ENCODE results near the gene SIGLEC12. TPM values are rescaled to one million over a fixed set of nuclear protein-coding genes. Genes with fewer than 3 reads are reported as not detected.

SIGLEC12 gene
- not detected for polyA plus RNA-seq (2013, experiment 1 of 2)
- not detected for polyA plus RNA-seq (2013, experiment 2 of 2)

- no peak within 1 kb of the TSS for H3K4me3 ChIP-seq (ENCODE audit: low read length in 2 of 2)
- no peak within 1 kb of the TSS for H2BK120ac ChIP-seq (ENCODE audit: low read depth, low read length)
- H3K23ac ChIP-seq (ENCODE audit: low read depth, low read length, poor library complexity): no peak within 1 kb of the TSS
- H2AFZ ChIP-seq (ENCODE audit: low read length): no peak within 1 kb of the TSS
- H4K91ac ChIP-seq (ENCODE audit: low read depth, low read length, poor library complexity): no peak within 1 kb of the TSS
- H3K14ac ChIP-seq (ENCODE audit: low read length): no peak within 1 kb of the TSS
- H2BK12ac ChIP-seq (ENCODE audit: low read length): no peak within 1 kb of the TSS
- H3K27me3 ChIP-seq (ENCODE audit: control insufficient read depth in 3 of 3, insufficient read depth in 3 of 3, low read depth in 1 of 3, low read length in 3 of 3): peaks cover 0 to 6% (median 1%) of the 10 kb centered on the region in 3 experiments
- H3K4me1 ChIP-seq (ENCODE audit: control insufficient read depth in 2 of 2, insufficient read depth in 1 of 2, low read depth in 1 of 2, low read length in 2 of 2): no peaks in the 10 kb centered on the region
- H2BK15ac ChIP-seq (ENCODE audit: low read length): no peak within 1 kb of the TSS
- no peak within 1 kb of the TSS for H3K18ac ChIP-seq (ENCODE audit: low read length)
- H3K27ac ChIP-seq (replicated peaks; ENCODE audit: low read length): no peak within 1 kb of the TSS
- no peak within 1 kb of the TSS for H4K8ac ChIP-seq (ENCODE audit: low read depth, low read length)
- WGBS, 2 donors (ENCODE audit: extremely low coverage in 2 of 2, insufficient read length in 2 of 2, insufficient replicate concordance in 1 of 2): no CpG with 5 or more reads among the region's 12 CpGs
- H3K79me1 ChIP-seq (ENCODE audit: low read depth, low read length): no peaks in the 10 kb centered on the region
- H3K4ac ChIP-seq (ENCODE audit: low read length): no peak within 1 kb of the TSS
- H3K4me2 ChIP-seq (ENCODE audit: insufficient read depth, low read length, poor library complexity, severe bottlenecking): no peak within 1 kb of the TSS
- peaks cover 0 to 44% of the 10 kb centered on the region in 2 donors for H3K9me3 ChIP-seq (replicated peaks in 1 of 2; ENCODE audit: control insufficient read depth in 2 of 2, insufficient read depth in 1 of 2, low read depth in 1 of 2, low read length in 2 of 2)
- no peak within 1 kb of the TSS for H3K9ac ChIP-seq (ENCODE audit: low read depth, low read length, poor library complexity)
- DNase-seq (ENCODE audit: low spot score): no peak
- H2AK5ac ChIP-seq (ENCODE audit: low read depth, low read length): no peak within 1 kb of the TSS
- no peak within 1 kb of the TSS for H2BK5ac ChIP-seq (ENCODE audit: low read length)
- H3K36me3 ChIP-seq (replicated peaks in 1 of 2; ENCODE audit: control insufficient read depth in 2 of 2, insufficient read depth in 2 of 2, low read length in 2 of 2): no peaks in the 10 kb centered on the region
These were observed at the start of gene SIGLEC12 for GRCh38 chr19:51501594-51502263. TSS of gene SIGLEC12 (minus strand) at chr19:51501800. CDS start at chr19:51501733, 67 bp downstream.

GRCh38 chr19:51550848-51551672, 49.5 kb upstream of the SIGLEC12 start:
- Histone ChIP-seq H3K14ac (ENCODE audit: low read length) (no peak overlapping the region), H2AK5ac (ENCODE audit: low read depth, low read length) (no peak overlapping the region), H2BK120ac (ENCODE audit: low read depth, low read length) (no peak overlapping the region), H2AFZ (ENCODE audit: low read length) (no peak overlapping the region), H3K9me3 (replicated peaks in 1 of 2; ENCODE audit: control insufficient read depth in 2 of 2, insufficient read depth in 1 of 2, low read depth in 1 of 2, low read length in 2 of 2) (peaks cover 0 to 9% of the 10 kb centered on the region in 2 donors), H3K4me2 (ENCODE audit: insufficient read depth, low read length, poor library complexity, severe bottlenecking) (no peak overlapping the region), H2BK5ac (ENCODE audit: low read length) (no peak overlapping the region), H4K91ac (ENCODE audit: low read depth, low read length, poor library complexity) (no peak overlapping the region), H3K18ac (ENCODE audit: low read length) (no peak overlapping the region), H3K4me1 (ENCODE audit: control insufficient read depth in 2 of 2, insufficient read depth in 1 of 2, low read depth in 1 of 2, low read length in 2 of 2) (no peaks in the 10 kb centered on the region), H3K27ac (replicated peaks; ENCODE audit: low read length) (no peak overlapping the region), H2BK12ac (ENCODE audit: low read length) (no peak overlapping the region), H3K27me3 (ENCODE audit: control insufficient read depth in 3 of 3, insufficient read depth in 3 of 3, low read depth in 1 of 3, low read length in 3 of 3) (peaks cover 0 to 3% (median 0%) of the 10 kb centered on the region in 3 experiments), H3K79me1 (ENCODE audit: low read depth, low read length) (peaks cover 1% of the 10 kb centered on the region), H3K9ac (ENCODE audit: low read depth, low read length, poor library complexity) (no peak overlapping the region), H3K4me3 (ENCODE audit: low read length in 2 of 2) (no peak overlapping the region), H3K23ac (ENCODE audit: low read depth, low read length, poor library complexity) (no peak overlapping the region), H4K8ac (ENCODE audit: low read depth, low read length) (no peak overlapping the region), H2BK15ac (ENCODE audit: low read length) (no peak overlapping the region), H3K4ac (ENCODE audit: low read length) (no peak overlapping the region), H3K36me3 (replicated peaks in 1 of 2; ENCODE audit: control insufficient read depth in 2 of 2, insufficient read depth in 2 of 2, low read length in 2 of 2) (no peaks in the 10 kb centered on the region)
- no peak for DNase-seq (ENCODE audit: low spot score)
- WGBS, 2 donors (ENCODE audit: extremely low coverage in 2 of 2, insufficient read length in 2 of 2, insufficient replicate concordance in 1 of 2): no CpG with 5 or more reads among the region's 20 CpGs

GRCh38 chr19:51549533-51550324, 48.1 kb upstream of the SIGLEC12 start:
- H2BK15ac ChIP-seq (ENCODE audit: low read length): no peak overlapping the region

More at GRCh38 chr19:51549533-51550324, 48.1 kb upstream of the SIGLEC12 start:
- Histone ChIP-seq H3K4ac (ENCODE audit: low read length) (no peak overlapping the region), H4K8ac (ENCODE audit: low read depth, low read length) (no peak overlapping the region), H3K9ac (ENCODE audit: low read depth, low read length, poor library complexity) (no peak overlapping the region), H3K79me1 (ENCODE audit: low read depth, low read length) (peaks cover 1% of the 10 kb centered on the region), H2BK120ac (ENCODE audit: low read depth, low read length) (no peak overlapping the region), H3K4me2 (ENCODE audit: insufficient read depth, low read length, poor library complexity, severe bottlenecking) (no peak overlapping the region), H3K4me3 (ENCODE audit: low read length in 2 of 2) (no peak overlapping the region), H3K9me3 (replicated peaks in 1 of 2; ENCODE audit: control insufficient read depth in 2 of 2, insufficient read depth in 1 of 2, low read depth in 1 of 2, low read length in 2 of 2) (peaks cover 0 to 10% of the 10 kb centered on the region in 2 donors), H2AFZ (ENCODE audit: low read length) (no peak overlapping the region), H2BK12ac (ENCODE audit: low read length) (no peak overlapping the region), H3K27me3 (ENCODE audit: control insufficient read depth in 3 of 3, insufficient read depth in 3 of 3, low read depth in 1 of 3, low read length in 3 of 3) (peaks cover 0 to 3% (median 0%) of the 10 kb centered on the region in 3 experiments), H2AK5ac (ENCODE audit: low read depth, low read length) (no peak overlapping the region), H3K18ac (ENCODE audit: low read length) (no peak overlapping the region), H2BK5ac (ENCODE audit: low read length) (no peak overlapping the region), H3K36me3 (replicated peaks in 1 of 2; ENCODE audit: control insufficient read depth in 2 of 2, insufficient read depth in 2 of 2, low read length in 2 of 2) (no peaks in the 10 kb centered on the region), H3K23ac (ENCODE audit: low read depth, low read length, poor library complexity) (no peak overlapping the region), H4K91ac (ENCODE audit: low read depth, low read length, poor library complexity) (no peak overlapping the region), H3K27ac (replicated peaks; ENCODE audit: low read length) (no peak overlapping the region), H3K14ac (ENCODE audit: low read length) (no peak overlapping the region), H3K4me1 (ENCODE audit: control insufficient read depth in 2 of 2, insufficient read depth in 1 of 2, low read depth in 1 of 2, low read length in 2 of 2) (no peaks in the 10 kb centered on the region)
- WGBS, 2 donors (ENCODE audit: extremely low coverage in 2 of 2, insufficient read length in 2 of 2, insufficient replicate concordance in 1 of 2): no CpG with 5 or more reads among the region's 8 CpGs
- no peak for DNase-seq (ENCODE audit: low spot score)
